HepG2 (cell line): Measurements from ENCODE around the gene BSN. TPM values are rescaled to one million over a fixed set of nuclear protein-coding genes. Genes with fewer than 3 reads are reported as not detected.

Source experiments
- ATF5 ChIP-seq: sonication (generic); formaldehyde crosslinking; IDR thresholded peaks from 2 replicates; pipeline ENCODE4 v1.4.0; 2020; ENCODE audit warnings: mild to moderate bottlenecking, low read depth, missing genetic modification reagents
- CENPX ChIP-seq: sonication (generic); formaldehyde crosslinking; IDR thresholded peaks from 2 replicates; pipeline ENCODE4 v1.9.0; 2021; ENCODE audit warnings: mild to moderate bottlenecking, missing genetic modification reagents, moderate library complexity
- EEA1 ChIP-seq: sonication (generic); formaldehyde crosslinking; IDR thresholded peaks from 2 replicates; pipeline ENCODE4 v1.5.1; 2020; ENCODE audit warnings: mild to moderate bottlenecking, missing genetic modification reagents, borderline replicate concordance
- HOMEZ ChIP-seq: IDR thresholded peaks from 2 replicates; pipeline ENCODE4 v1.6.1; 2016; ENCODE audit warnings: low read depth
- LBX2 ChIP-seq: sonication (generic); formaldehyde crosslinking; IDR thresholded peaks from 2 replicates; pipeline ENCODE4 v1.5.0; 2020; ENCODE audit warnings: missing genetic modification reagents, mild to moderate bottlenecking, borderline replicate concordance
- LCORL ChIP-seq, 2 experiments: fragments of 450-650 bp in 1 of 2; sonication (generic) in 1 of 2; formaldehyde crosslinking in 1 of 2; IDR thresholded peaks; 2 replicates each; pipeline versions ENCODE4 v1.5.0 to v1.6.1; 2017 to 2020; ENCODE audit warnings: antibody characterized with exemption in 1 of 2, missing genetic modification reagents in 1 of 2
- NCOR1 ChIP-seq: fragments of 200-600 bp; sonication (generic); IDR thresholded peaks from 2 replicates; pipeline ENCODE4 v1.7.0; 2017; ENCODE audit warnings: antibody characterized with exemption, low read length, borderline replicate concordance
- PCBP2 ChIP-seq: fragments of 200-400 bp; formaldehyde crosslinking; optimal IDR thresholded peaks from 2 replicates; pipeline ENCODE3; 2018; ENCODE audit warnings: low read length, low read depth; ENCODE audit not compliant: poor library complexity, severe bottlenecking
- PREB ChIP-seq: sonication (generic); formaldehyde crosslinking; IDR thresholded peaks from 2 replicates; pipeline ENCODE4 v1.4.0; 2020; ENCODE audit warnings: missing genetic modification reagents
- RAD51 ChIP-seq: fragments of 450-650 bp; IDR thresholded peaks from 2 replicates; pipeline ENCODE4 v1.6.1; 2016; ENCODE audit warnings: borderline replicate concordance
- ZMAT3 ChIP-seq: sonication (generic); formaldehyde crosslinking; conservative IDR thresholded peaks from 2 replicates; pipeline ENCODE4 v1.7.0; 2021; ENCODE audit warnings: missing genetic modification reagents
- ZNF235 ChIP-seq: sonication (generic); formaldehyde crosslinking; IDR thresholded peaks from 2 replicates; pipeline ENCODE4 v1.8.1; 2023; ENCODE audit warnings: mild to moderate bottlenecking, missing genetic modification reagents, borderline replicate concordance
- ZNF256 ChIP-seq: sonication (generic); formaldehyde crosslinking; conservative IDR thresholded peaks from 2 replicates; pipeline ENCODE4 v1.4.0; 2020; ENCODE audit warnings: missing genetic modification reagents
- ZNF33A ChIP-seq: sonication (generic); formaldehyde crosslinking; IDR thresholded peaks from 2 replicates; pipeline ENCODE4 v1.5.1; 2020; ENCODE audit warnings: missing genetic modification reagents, mild to moderate bottlenecking, moderate library complexity, borderline replicate concordance
- ZZZ3 ChIP-seq: sonication (generic); formaldehyde crosslinking; IDR thresholded peaks from 2 replicates; pipeline ENCODE4 v1.4.0; 2020; ENCODE audit warnings: missing genetic modification reagents, mild to moderate bottlenecking, borderline replicate concordance
- polyA plus RNA-seq, 8 experiments: library from polyadenylated mRNA; depleted of rRNA in 3 of 8; stranded (reverse) in 7 of 8; unstranded in 1 of 8; fragments of >200 nt; fragmentation: Illumina TruSeq in 4 of 8; extraction: Trizol in 4 of 8; gene quantifications; 2 replicates each; pipeline versions ENCODE4 v1.2.1 to v1.2.3, GENCODE V29; 2011 to 2016; ENCODE audit warnings: low read depth in 4 of 8, missing spikeins in 1 of 8, mixed read lengths in 1 of 8; ENCODE audit not compliant: insufficient read depth in 1 of 8
- total RNA-seq, 5 experiments: library from RNA; depleted of rRNA; stranded (reverse); fragments of >200 nt; fragmentation: Illumina TruSeq; extraction: Trizol; gene quantifications; 2 replicates each; pipeline ENCODE4 v1.2.3, GENCODE V29; 2016; ENCODE audit warnings: low read depth in 1 of 5
- TF ChIP-seq, protein P1 (sequence below): sonication (generic); formaldehyde crosslinking; IDR thresholded peaks from 2 replicates; pipeline ENCODE4 v1.5.0; 2020; ENCODE audit warnings: mild to moderate bottlenecking, missing genetic modification reagents
- TF ChIP-seq, protein P2 (sequence below): sonication (generic); formaldehyde crosslinking; conservative IDR thresholded peaks from 2 replicates; pipeline ENCODE4 v1.4.0; 2020; ENCODE audit warnings: mild to moderate bottlenecking, missing genetic modification reagents, moderate library complexity

Gene BSN
- total and polyA plus RNA-seq, 2 of the 13 experiments (the other 11 are each of a cell fraction or from before 2014, with no cell fraction given) = 0.42 to 0.86 TPM

DNA sequence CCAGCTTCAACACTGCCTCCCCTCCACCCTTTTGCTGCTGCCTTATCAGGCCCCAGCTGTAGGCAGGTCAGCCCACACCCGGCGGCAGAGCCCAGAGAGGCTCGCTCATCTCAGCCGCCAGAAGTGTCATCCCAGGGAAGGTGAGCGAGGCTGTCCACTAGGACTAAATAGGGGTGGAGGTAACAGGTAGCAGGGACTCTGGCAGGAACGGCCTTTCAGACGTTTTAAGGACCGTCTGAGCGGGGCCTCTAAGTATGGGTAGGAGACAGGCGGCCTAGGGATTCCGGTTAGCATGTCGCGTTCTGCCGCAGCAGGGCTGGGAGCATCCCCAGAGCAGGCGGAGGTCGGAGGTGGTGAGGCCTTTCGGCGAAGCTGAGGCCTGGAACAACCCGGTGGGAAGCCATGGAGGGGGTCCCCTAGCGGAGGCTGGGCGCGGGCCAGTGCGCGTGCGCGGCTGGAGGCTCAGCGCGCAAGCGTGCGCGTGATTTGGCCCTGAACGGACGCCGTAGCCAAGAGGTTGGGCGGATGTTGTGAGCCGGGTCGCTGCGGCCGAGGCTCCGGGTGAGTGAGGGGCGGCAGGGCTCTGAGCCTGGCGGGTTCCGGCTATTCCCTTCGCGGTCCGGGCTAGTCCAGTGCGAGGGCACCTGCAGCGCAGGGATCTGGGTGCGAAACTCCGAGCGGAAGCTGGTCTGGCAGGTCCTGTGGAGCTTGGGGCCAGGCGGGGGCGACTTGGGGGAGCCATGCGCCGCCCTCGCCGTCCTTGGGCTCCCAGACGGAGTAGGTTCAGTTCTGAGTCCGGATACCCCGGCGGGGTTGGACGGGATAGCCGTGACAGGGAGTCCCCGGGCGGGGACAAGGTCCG is 135.0 kb downstream of the BSN start, which contains the start of the genes MST1 and RNF123 (continued):
- TF ChIP-seq NCOR1 = no peak
- TF ChIP-seq ATF5 (CRISPR knock-in tag) = 0 out of 2 replicates have a peak, but pooled peaks have one; percentile 61
- no peak for TF ChIP-seq ZNF235 (CRISPR knock-in tag)
- no peak for TF ChIP-seq ZNF256
- TF ChIP-seq ZZZ3 = peak; percentile 91; the same call in 1 of the 2 replicates
- TF ChIP-seq ZNF33A (CRISPR knock-in tag) = no peak
- no peak for TF ChIP-seq PCBP2
- TF ChIP-seq CENPX = no peak
- TF ChIP-seq ZMAT3 = no peak
- TF ChIP-seq, protein P1, sequence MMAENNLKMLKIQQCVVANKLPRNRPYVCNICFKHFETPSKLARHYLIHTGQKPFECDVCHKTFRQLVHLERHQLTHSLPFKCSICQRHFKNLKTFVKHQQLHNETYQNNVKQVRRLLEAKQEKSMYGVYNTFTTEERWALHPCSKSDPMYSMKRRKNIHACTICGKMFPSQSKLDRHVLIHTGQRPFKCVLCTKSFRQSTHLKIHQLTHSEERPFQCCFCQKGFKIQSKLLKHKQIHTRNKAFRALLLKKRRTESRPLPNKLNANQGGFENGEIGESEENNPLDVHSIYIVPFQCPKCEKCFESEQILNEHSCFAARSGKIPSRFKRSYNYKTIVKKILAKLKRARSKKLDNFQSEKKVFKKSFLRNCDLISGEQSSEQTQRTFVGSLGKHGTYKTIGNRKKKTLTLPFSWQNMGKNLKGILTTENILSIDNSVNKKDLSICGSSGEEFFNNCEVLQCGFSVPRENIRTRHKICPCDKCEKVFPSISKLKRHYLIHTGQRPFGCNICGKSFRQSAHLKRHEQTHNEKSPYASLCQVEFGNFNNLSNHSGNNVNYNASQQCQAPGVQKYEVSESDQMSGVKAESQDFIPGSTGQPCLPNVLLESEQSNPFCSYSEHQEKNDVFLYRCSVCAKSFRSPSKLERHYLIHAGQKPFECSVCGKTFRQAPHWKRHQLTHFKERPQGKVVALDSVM (CRISPR knock-in tag) = peak; percentile 70; the same call in 1 of the 2 replicates
- no peak for TF ChIP-seq RAD51
- 0 out of 2 replicates have a peak, but pooled peaks have one; percentile 17 for TF ChIP-seq HOMEZ (CRISPR knock-in tag)
- peak; percentile 44; the same call in 1 of the 2 replicates for TF ChIP-seq EEA1 (CRISPR knock-in tag)
- 0 out of 2 replicates have a peak, but pooled peaks have one; percentile 36 for TF ChIP-seq LBX2 (CRISPR knock-in tag)
- TF ChIP-seq PREB (CRISPR knock-in tag) = no peak
- TF ChIP-seq, protein P2, sequence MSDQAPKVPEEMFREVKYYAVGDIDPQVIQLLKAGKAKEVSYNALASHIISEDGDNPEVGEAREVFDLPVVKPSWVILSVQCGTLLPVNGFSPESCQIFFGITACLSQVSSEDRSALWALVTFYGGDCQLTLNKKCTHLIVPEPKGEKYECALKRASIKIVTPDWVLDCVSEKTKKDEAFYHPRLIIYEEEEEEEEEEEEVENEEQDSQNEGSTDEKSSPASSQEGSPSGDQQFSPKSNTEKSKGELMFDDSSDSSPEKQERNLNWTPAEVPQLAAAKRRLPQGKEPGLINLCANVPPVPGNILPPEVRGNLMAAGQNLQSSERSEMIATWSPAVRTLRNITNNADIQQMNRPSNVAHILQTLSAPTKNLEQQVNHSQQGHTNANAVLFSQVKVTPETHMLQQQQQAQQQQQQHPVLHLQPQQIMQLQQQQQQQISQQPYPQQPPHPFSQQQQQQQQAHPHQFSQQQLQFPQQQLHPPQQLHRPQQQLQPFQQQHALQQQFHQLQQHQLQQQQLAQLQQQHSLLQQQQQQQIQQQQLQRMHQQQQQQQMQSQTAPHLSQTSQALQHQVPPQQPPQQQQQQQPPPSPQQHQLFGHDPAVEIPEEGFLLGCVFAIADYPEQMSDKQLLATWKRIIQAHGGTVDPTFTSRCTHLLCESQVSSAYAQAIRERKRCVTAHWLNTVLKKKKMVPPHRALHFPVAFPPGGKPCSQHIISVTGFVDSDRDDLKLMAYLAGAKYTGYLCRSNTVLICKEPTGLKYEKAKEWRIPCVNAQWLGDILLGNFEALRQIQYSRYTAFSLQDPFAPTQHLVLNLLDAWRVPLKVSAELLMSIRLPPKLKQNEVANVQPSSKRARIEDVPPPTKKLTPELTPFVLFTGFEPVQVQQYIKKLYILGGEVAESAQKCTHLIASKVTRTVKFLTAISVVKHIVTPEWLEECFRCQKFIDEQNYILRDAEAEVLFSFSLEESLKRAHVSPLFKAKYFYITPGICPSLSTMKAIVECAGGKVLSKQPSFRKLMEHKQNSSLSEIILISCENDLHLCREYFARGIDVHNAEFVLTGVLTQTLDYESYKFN = peak; percentile 57; the same call in 1 of the 2 replicates
- no peak for TF ChIP-seq LCORL (IDR thresholded peaks at IDR 0.05)
- peak; percentile 67; the same call in 1 of the 2 replicates for TF ChIP-seq LCORL (CRISPR knock-in tag; IDR thresholded peaks at IDR 0.05)
